HG02840 (cell line): ENCODE data around the gene PDLIM5.
"Not testable (repeated sequence)": the region's sequence is repeated elsewhere in the genome, so short reads cannot be mapped to it uniquely, and the experiment has no call there.

Experiments
- ATAC-seq: cut with Tn5 transposase; IDR thresholded peaks from one replicate; pipeline ENCODE4 v1.9.1; 2021; ENCODE audit warnings: mild to moderate bottlenecking, moderate library complexity, moderate number of reproducible peaks; ENCODE audit not compliant: unreplicated experiment, low FRiP score

Gene PDLIM5, protein sequence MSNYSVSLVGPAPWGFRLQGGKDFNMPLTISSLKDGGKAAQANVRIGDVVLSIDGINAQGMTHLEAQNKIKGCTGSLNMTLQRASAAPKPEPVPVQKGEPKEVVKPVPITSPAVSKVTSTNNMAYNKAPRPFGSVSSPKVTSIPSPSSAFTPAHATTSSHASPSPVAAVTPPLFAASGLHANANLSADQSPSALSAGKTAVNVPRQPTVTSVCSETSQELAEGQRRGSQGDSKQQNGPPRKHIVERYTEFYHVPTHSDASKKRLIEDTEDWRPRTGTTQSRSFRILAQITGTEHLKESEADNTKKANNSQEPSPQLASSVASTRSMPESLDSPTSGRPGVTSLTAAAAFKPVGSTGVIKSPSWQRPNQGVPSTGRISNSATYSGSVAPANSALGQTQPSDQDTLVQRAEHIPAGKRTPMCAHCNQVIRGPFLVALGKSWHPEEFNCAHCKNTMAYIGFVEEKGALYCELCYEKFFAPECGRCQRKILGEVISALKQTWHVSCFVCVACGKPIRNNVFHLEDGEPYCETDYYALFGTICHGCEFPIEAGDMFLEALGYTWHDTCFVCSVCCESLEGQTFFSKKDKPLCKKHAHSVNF

DNA sequence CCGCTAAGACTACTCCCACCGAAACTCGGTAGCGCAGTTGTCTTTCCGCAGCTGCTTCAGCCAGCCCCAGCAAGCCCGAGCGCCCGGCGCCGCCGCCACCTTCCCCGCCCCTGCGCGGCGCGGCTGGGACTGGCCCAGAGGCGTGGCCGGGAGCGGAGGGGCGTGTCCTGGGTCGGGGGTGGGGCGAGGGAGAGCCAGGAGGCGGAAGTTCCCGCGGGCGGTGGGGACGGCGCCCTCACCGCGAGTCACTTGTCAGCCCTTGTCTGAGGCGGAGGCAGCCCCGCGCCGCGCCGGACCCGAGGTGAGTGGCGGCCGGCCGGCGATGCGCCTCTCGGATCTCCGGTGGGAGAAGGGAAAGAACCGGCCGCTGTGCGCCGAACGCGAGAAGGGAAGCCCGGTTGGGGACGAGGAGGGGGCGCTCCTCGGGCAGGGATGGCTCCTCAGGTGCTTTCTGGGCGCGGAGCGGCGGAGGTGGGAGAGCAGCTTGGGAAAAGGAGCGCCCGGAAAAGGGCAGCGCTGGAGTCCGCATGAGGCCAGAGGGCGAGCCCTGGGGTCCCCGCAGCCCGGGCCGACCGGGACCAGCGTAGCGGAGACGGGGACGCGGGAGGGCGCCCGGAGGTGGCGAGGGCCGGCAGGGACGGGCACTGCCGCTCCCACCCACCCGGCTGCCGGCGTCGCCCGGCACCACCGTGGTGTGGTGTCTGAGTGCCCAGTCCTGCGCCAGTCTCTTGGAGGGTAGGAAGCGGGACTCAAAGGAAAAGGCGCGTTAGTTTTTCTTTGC, at the start of gene PDLIM5:
PDLIM5 (plus strand) TSS at position 248 of the 781 bp plus-strand sequence. CDS start 3,347 bp downstream, outside the sequence.
- ATAC-seq, result peak; percentile 92

DNA sequence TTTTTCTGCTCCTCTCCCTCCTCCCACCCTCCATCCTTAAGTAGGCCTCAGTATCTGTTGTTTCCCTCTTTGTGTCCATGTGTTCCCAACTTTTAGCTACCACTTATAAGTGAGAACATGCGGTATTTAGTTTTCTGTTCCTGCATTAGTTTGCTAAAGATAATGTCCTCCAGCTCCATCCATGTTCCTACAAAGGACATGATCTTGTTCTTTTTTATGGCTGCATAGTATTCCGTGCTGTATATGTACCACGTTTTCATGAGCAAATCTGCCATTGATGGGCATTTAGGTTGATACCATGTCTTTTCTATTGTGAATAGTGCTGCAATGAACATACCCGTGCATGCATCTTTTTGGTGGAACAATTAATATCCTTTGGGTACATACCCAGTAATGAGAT, 49.3 kb upstream of the PDLIM5 start:
- ATAC-seq, result not testable (repeated sequence)

DNA sequence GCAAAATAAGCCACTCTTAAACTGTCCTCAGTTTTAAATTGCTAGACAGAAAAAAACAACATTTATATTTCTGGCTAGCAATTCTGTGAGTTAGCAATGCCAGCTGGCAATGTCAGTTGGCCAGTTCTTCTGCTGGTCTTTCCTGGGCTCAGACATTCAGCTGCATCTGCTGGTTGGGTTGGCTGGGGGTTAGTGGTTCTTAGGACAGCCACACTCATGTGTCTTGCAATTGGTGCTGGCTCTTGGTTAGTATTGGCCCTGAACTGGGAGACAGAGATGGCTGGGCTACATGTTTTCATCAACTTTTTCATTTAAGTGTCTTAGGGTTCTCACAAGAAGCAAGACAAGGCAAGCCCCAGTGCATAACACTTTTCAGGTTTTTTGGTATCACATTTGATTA, 48.0 kb upstream of the PDLIM5 start:
- ATAC-seq, result no peak

DNA sequence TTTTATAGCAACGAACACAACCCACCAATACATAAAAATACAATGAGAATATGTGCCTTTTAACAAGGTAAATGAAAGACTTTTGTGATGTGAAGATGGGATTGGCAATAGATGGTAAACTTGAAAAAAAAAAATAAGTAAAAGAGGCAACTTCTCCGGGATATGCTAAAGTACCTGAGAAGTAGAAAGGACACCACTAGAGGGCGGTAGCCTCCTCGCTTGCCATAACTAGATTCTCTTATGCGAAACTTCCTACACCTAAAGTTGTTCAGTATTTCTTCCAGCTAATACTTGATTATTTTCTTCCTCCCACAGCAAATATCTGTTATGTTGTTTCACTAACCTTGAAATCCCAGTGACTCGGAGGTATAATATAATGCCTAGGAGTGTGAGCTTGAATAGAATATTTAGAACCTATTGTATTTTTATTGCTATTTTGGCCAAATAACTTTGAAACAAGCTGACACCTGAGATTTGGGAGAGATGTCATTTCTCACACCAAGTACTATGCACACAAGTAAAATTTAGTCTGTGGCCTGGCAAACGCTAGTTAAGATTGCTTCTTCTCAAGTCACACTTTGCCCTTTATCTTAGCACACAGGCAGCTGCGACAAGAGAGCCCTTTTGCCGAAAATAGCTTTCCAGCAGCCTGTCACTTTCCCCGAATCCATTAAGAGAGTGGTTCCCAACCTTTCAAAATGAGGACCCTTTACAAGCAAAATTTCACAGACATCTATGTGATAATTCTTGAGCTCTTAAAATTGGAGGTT, 44.9 kb upstream of the PDLIM5 start:
- ATAC-seq, result no peak

DNA sequence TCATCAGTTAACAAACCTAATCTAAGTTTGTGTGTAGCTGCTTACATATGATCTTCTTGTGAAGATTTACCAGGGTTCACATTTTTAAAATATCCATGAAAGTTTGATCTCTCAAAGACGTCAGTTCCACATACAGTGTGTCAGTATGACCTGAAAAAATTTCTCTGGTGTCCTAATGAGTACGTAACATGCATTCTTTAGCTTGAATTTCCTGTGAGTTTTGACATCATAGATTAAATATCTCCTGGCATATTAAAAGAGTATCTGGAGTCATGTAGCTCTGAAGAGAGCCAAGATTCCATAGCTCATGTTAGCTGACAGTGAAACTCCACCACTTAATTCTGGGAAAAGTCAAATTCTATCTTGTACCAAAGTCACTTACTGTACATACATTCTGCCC, 43.9 kb upstream of the PDLIM5 start:
- no peak for ATAC-seq

DNA sequence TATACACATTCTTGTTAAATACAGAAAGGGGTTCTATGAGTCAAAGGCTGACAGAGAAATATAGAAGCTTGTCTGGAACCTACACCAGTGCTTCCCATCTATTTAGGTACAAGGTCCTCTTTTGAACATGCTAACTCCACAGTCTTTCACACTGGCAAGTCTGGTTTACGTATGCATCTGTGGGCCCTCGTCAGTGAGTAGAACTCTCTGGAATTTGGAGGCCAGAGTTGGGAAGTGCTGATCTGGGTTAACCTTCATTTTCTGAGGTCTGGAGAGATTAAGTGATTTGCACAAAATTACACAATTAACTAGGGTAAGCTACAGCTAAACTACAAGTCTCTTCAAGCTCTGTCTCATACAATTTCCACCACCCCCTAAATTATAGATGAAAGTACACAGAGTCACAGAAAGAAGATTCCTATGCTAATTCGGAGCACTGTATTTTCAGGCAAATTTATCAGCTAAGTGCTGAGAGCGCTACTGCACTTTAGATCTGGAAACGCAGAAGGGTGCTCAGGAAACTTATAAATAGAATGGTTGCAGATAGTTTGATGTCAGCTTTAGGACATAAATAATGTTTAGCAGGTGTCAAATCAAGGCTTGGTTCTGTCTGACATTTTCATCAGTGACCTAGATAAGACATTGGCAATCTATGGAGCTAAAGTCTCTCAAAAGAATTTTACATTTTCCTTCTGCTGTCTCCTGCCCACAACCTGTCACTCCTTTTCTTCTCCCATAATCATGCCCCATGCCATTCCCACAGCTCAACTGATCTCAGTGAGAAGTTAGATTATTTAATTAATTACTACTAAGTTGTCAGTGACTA, 43.0 kb upstream of the PDLIM5 start:
- ATAC-seq, result no peak

DNA sequence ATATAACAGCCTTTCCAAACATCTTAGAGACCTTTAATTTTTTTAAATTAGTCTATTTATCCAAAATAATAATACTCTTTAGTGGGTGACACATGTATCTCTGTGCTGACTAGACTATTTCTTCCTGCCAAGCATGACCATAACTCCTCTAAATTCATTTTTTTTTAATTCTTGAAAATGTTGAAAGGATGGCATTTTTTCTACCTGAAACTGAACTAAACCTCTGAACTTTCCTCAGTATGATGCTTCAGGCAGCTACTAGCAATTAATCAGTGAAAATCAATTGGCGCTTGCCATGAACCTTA, 42.4 kb upstream of the PDLIM5 start:
- ATAC-seq, result no peak

DNA sequence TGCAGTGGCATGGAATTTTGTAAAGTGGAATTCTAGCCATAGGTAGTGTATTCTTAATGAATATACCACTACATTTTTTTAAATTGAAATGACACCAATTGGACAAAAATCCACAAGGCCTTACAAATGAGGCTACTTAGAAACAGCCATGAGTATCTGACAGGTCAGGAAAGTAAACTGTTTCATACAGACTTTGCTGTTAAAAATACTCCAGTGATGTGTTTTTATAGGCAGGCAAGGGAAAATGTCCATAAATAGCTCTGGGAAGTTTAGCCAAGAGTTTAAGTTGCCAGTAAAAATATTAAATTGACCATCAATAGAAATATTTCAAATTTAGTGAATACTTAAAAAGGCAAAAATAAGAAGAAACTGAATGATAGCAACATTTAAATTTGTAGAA, 41.8 kb upstream of the PDLIM5 start:
- ATAC-seq, result no peak

DNA sequence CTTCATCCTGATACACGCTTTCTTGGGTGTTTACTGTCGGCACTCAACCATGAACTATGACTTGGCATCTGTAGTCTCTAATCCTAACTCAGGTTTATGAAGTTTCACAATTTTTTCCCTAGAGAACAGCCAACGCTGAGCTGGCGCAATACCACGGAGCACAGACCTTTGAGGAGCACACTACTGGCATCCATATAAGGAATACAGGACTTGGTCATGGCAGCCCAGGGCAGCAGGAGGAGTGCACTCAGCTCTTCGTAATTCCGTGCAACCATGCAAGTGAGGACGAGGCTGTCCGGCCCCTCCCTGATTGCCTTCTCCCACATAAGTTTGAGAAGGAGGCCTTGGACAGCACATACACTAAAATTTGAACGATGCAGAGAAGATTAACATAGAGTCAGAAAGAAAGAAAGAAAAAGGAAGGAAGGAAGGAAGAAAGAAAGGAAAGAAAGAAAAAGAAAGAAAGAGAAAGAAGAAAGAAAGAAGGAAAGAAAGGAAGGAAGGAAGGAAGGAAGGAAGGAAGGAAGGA, 41.0 kb upstream of the PDLIM5 start:
- ATAC-seq, result no peak

DNA sequence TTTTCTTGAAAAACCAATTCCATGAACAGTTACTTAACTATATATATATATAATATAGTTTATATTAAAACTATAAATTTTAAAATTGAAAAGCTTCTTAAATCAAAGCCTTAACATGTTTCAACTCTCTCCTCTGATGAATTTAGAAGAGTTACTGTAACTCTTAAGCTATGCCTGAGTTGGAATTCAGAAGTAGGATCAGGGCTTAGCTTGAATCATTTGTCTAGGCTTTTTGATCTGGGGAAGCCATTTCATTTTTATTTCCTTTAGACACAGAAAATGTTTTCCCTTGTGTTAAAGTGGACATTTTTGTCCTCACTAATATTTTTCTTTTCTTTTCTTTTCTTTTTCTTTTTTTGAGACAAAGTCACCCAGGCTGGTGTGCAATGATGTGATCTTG, 40.4 kb upstream of the PDLIM5 start:
- no peak for ATAC-seq

DNA sequence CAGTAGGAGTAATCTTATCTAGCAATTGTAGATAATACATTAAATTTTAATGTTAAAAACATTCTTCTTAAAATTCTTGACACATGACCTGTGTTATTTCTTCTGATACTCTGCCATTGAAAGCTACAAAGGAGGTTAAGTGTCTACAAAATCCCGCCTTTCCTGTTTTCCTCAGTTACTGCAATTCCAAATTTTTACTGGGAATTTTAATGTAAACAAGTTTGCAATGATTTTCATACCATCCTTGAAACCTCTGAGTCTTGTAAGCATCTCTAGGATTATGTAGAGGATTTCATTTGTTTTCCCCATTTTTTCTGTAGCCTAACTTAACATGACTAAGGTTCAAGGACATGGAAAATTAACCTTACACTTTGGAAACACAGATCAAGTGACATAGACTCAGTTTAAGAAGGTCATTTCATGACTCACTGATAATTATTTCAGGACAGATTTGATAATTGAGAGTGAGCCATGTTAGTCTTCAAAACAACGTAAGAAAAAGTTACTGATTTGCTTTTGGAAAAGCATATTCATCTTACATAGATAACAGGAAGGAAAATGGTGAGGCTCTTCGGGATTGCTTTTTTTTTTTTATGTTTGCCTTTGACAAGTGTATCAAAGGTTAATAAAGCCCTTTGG, 39.6 kb upstream of the PDLIM5 start:
- ATAC-seq, result no peak

DNA sequence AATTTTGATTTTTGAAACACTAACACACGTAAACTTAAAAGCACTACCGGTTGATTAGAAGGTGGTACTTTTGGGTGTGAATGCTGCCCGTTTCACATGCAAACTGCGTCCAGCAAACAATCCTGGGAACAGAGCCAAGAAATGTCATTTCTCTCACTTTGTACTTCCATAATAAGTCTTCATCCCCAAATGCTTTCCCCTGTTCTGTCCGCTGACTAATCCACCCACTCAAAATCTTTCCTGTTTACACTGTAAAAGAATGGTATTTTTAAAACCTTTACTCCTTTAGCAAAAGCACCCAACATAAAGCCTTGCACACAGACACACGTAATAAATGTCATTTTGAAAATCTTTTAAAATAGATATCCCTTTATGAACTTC, 39.1 kb upstream of the PDLIM5 start:
- ATAC-seq, result no peak

DNA sequence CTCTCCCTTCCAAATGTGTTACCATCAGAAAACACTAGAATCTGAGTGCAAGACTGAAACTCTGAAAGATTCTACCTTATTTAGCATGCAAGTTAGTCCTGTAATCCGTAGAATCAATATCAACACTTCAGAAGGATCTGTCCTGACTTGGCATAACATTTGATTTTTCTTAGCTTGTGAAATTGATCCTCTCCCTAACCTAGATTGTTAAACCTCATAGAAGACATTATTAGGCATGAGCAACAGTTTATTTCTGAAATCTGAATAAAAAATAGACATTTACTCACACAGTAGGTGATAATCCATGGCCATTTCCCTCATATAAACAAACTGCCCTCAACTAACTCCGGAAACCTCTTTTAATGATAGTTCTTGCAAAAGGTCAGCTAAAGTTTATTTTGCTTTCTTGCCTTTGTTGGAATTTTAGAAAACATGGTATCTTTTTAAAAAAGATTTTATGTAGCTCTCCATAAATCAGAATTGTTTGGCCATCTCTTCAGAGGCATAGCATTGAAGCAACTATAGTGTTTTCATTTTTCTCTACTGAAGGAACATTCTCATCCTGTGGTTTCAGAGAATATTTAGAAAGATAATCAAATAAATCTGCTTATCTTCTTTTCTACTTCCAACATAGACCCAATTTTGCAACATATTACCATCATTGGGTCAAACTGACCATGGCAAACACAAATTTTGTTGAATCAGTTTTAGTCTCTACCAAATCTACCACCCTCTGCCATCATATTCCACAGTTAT, 38.5 kb upstream of the PDLIM5 start:
- ATAC-seq, result no peak

DNA sequence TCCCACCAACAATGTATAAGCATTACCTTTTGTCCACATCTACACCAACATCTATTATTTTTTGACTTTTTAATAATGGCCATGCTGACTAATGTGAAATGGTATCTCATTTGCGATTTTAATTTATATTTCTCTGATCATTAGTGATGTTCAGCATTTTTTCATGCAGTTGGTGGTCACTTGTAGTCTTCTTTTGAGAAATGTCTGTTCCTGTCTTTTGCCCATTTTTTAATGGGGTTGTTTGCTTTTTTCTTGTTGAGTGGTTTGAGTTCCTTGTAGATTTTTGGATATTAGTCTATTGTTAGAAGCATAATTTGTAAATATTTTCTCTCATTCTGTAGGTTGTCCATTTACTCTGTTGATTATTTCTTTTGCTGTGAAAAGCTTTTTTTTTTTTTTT, 36.8 kb upstream of the PDLIM5 start:
- ATAC-seq, result no peak

DNA sequence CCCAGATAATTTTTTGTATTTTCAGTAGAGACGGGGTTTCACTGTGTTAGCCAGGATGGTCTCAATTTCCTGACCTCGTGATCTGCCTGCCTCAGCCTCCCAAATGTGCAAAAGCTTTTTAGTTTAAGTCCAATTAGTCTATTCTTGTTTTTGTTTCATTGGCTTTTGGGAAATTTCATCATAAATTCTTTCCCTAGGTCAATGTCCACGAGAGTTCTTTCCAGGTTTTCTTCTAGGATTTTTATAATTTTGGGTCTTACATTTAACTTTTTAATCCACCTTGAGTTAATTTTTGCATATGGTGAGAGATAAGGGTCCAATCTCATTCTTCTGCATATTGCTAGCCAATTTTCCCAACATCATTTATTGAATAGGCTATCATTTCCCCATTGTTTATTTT, 36.3 kb upstream of the PDLIM5 start:
- no peak for ATAC-seq

DNA sequence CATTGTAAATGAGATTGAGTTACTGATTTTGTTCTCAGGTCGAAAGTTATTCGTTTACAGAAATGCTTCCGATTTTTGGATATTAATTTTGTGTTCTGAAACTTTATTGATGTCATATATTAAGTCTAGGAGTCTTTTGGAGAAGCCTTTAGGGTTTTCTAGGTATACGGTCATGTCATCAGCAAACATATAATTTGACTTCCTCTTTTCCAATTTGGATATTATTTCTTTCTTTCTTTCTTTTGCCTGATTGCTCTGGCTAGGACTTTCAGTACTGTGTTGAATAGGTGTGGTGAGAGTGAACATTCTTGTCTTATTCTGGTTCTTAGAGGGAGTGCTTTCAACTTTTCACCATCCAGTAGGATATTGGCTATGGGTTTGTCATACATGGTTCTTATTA, 35.4 kb upstream of the PDLIM5 start:
- no peak for ATAC-seq

DNA sequence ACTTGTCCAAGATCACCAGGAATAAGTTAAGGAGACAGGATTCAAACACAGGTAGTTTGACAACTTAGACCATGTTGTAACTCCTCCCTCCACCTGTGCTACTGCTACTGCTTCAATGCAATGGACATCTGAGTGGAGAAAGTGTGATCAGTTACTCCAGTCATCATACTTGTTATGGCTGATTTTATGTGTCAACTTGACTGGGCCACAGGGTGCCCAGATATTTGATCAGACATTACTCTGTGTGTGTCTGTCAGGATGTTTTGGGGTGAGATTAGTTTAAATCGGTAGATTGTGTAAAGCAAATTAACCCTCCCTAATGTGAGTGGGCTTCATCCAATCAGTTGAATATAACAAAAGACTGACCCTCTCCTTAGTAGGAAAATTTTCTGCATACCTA, 34.8 kb upstream of the PDLIM5 start:
- no peak for ATAC-seq

DNA sequence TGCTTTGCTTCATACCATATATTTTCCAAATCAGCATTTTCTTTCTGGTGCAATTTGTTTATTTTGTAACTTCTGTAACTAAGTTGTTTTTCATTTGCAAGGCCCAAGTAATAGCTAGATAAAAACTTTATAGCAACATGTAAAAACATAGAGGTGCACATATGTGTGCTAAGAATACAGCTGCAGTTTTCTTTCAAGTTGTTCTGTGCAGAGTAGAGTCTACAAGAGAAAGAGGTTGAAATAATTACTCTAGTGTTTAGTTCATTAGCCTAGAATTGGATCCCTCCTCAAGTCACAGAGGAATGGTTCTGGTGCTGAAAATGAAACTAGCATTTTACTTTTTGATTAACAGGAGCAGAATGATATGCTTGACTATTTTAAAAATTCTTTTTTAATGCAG, 32.2 kb upstream of the PDLIM5 start:
- no peak for ATAC-seq

DNA sequence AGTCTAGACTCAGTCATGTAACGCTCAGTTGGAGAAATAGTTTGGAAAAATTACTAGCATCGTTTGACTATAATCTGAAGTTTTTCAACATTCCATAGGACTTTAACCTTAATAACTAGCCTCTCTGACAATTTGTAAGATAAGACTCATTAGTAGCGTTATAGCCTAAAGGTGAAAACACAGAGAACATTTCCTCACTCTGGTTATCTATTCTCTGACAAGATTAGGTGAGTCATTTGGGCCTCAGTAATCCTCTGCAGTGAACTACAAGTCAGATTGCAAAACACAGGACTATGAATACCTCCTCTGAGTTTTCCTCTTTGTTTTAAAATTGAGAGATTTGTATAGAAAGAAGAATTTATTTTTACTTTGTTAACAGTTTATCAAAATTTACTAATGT, 31.8 kb upstream of the PDLIM5 start:
- no peak for ATAC-seq
